PC-9 (cell line): ENCODE results near the gene AKIRIN2. TPM values are rescaled to one million over a fixed set of nuclear protein-coding genes. Genes with fewer than 3 reads are reported as not detected.
"Not testable (repeated sequence)": the region's sequence is repeated elsewhere in the genome, so short reads cannot be mapped to it uniquely, and the experiment has no call there.

Source experiments
- BruUV-seq: library from RNA; stranded (reverse); fragments of 400-500 nt; replicated peaks from 2 replicates; lab custom pipeline; 2021; lab: Mats Ljungman, UMichigan
- CTCF ChIA-PET: fragments of 300-600 bp; sonication (Branson Sonifier 250); formaldehyde crosslinking; loops from one replicate; lab custom pipeline; 2022; ENCODE audit warnings: antibody characterized with exemption; lab: Charles Lee
- POLR2A ChIA-PET: fragments of 300-600 bp; sonication (Branson Sonifier 250); formaldehyde crosslinking; loops from one replicate; lab custom pipeline; 2022; ENCODE audit warnings: antibody characterized with exemption; ENCODE audit not compliant: unreplicated experiment; lab: Charles Lee
- DNase-seq, 2 experiments: peaks; one replicate each; pipeline versions ENCODE4 v3.0.0 to v3.0.0-alpha.2; 2015 to 2022; ENCODE audit warnings: mixed read lengths in 1 of 2
- H2AFZ ChIP-seq: fragments of 200-600 bp; sonication (generic); 2 replicates; pipeline ENCODE4 v1.8.1; 2017; ENCODE audit warnings: antibody characterized with exemption
- H3F3A ChIP-seq: fragments of 200-600 bp; sonication (generic); 2 replicates; pipeline ENCODE4 v1.8.1; 2017; ENCODE audit warnings: antibody characterized with exemption, mild to moderate bottlenecking, low read depth; ENCODE audit not compliant: insufficient read depth
- H3K27ac ChIP-seq: fragments of 200-600 bp; sonication (generic); 2 replicates; pipeline ENCODE4 v1.6.1; 2016; ENCODE audit warnings: mixed run types
- H3K27me3 ChIP-seq: fragments of 200-600 bp; sonication (generic); 2 replicates; pipeline ENCODE4 v1.6.1; 2016; ENCODE audit warnings: low read depth, mixed run types; ENCODE audit not compliant: insufficient read depth
- H3K36me3 ChIP-seq: fragments of 200-600 bp; sonication (generic); 2 replicates; pipeline ENCODE4 v1.6.1; 2016; ENCODE audit warnings: low read depth, mixed run types
- H3K4me1 ChIP-seq: fragments of 200-600 bp; sonication (generic); replicated peaks from 2 replicates; pipeline ENCODE4 v1.6.1; 2016; ENCODE audit warnings: mixed run types; ENCODE audit not compliant: insufficient read depth
- H3K4me2 ChIP-seq: fragments of 200-600 bp; sonication (generic); 2 replicates; pipeline ENCODE4 v1.6.1; 2017; ENCODE audit warnings: mixed run types
- H3K4me3 ChIP-seq: fragments of 200-600 bp; sonication (generic); 2 replicates; pipeline ENCODE4 v1.6.1; 2016; ENCODE audit warnings: mixed run types
- H3K79me2 ChIP-seq: fragments of 200-600 bp; sonication (generic); 2 replicates; pipeline ENCODE4 v1.6.1; 2017; ENCODE audit warnings: low read depth, mixed run types
- H3K9me2 ChIP-seq: fragments of 200-600 bp; sonication (generic); 2 replicates; pipeline ENCODE4 v1.8.1; 2017; ENCODE audit warnings: mild to moderate bottlenecking; ENCODE audit not compliant: insufficient read depth
- H3K9me3 ChIP-seq: fragments of 200-600 bp; sonication (generic); 2 replicates; pipeline ENCODE4 v1.8.1; 2016; ENCODE audit warnings: low read depth; ENCODE audit not compliant: insufficient read depth
- H4K20me1 ChIP-seq: fragments of 200-600 bp; sonication (generic); 2 replicates; pipeline ENCODE4 v1.8.1; 2017; ENCODE audit not compliant: insufficient read depth
- CTCF ChIP-seq: fragments of 200-600 bp; sonication (generic); conservative IDR thresholded peaks from 2 replicates; pipeline ENCODE4 v1.6.1; 2017; ENCODE audit warnings: mixed run types, antibody characterized with exemption, mild to moderate bottlenecking, moderate library complexity
- EZH2 ChIP-seq: fragments of 200-600 bp; sonication (generic); IDR thresholded peaks from 2 replicates; pipeline ENCODE4 v1.8.0; 2017; ENCODE audit warnings: antibody characterized with exemption, low read depth
- intact Hi-C: fragments of 100-400 bp; cut with micrococcal nuclease; formaldehyde crosslinking; loops from one replicate; pipeline ENCODE4 v1.10.0; 2022; ENCODE audit not compliant: unreplicated experiment
- total RNA-seq: library from RNA; stranded (reverse); gene quantifications from 2 replicates; pipeline ENCODE4 v1.2.3, GENCODE V29; 2021

Gene AKIRIN2
- total RNA-seq, 1 experiment from 2014 or later = 48.3 TPM

- peaks cover 100% of the 10 kb centered on the region for H3K79me2 ChIP-seq
- no peaks in the 10 kb centered on the region for H3K9me3 ChIP-seq
- H3K4me1 ChIP-seq = 0 out of 2 replicates have a peak, but pooled peaks cover 10% of the 10 kb centered on the region
- no peak overlapping the region for H3K4me3 ChIP-seq
- no peak overlapping the region for H3K27ac ChIP-seq
- H3F3A ChIP-seq = no peaks in the 10 kb centered on the region
- no peak overlapping the region for H2AFZ ChIP-seq
- intact Hi-C loops = no loop called here
- TF ChIP-seq CTCF (no peak), EZH2 (no peak)
- no peak overlapping the region for H3K4me2 ChIP-seq
- no TSS peak for BruUV-seq
- peaks cover 69% of the 10 kb centered on the region for H4K20me1 ChIP-seq
- CTCF ChIA-PET = no interaction called here
- POLR2A ChIA-PET = no interaction called here
- H3K9me2 ChIP-seq = no peaks in the 10 kb centered on the region
- no peak for DNase-seq
- no peaks in the 10 kb centered on the region for H3K27me3 ChIP-seq
- H3K36me3 ChIP-seq = no peaks in the 10 kb centered on the region; the same call in 1 of the 2 replicates
These were observed 9.9 kb downstream of the AKIRIN2 start for GRCh38 chr6:87692086-87692485.

GRCh38 chr6:87690441-87690840, 11.6 kb downstream of the AKIRIN2 start:
- Histone ChIP-seq H3K79me2 (peaks cover 100% of the 10 kb centered on the region), H3K9me3 (no peaks in the 10 kb centered on the region), H3K27ac (no peak overlapping the region), H3K27me3 (no peaks in the 10 kb centered on the region), H4K20me1 (peaks cover 63% of the 10 kb centered on the region), H3K4me2 (no peak overlapping the region), H2AFZ (no peak overlapping the region), H3K9me2 (no peaks in the 10 kb centered on the region), H3K4me1 (0 out of 2 replicates have a peak, but pooled peaks cover 10% of the 10 kb centered on the region), H3K36me3 (no peaks in the 10 kb centered on the region; the same call in 1 of the 2 replicates), H3F3A (no peaks in the 10 kb centered on the region), H3K4me3 (no peak overlapping the region)
- ChIA-PET CTCF (no interaction called here), POLR2A (no interaction called here)
- no peak for DNase-seq
- no TSS peak for BruUV-seq
- TF ChIP-seq CTCF (no peak), EZH2 (no peak)
- intact Hi-C loops = no loop called here

GRCh38 chr6:87687893-87688292, 14.1 kb downstream of the AKIRIN2 start:
- POLR2A ChIA-PET = interaction anchor here (0.6 to 0.7 kb wide), 3 partner anchors 11 to 18 kb away, joined by 3 to 9 read pairs (median 6); no protein-coding TSS in a partner anchor
- H2AFZ ChIP-seq, BruUV-seq, H3K4me3 ChIP-seq, H3K9me3 ChIP-seq, H3K9me2 ChIP-seq, intact Hi-C loops, H3K36me3 ChIP-seq, H3K27ac ChIP-seq, CTCF ChIA-PET, H3K4me1 ChIP-seq, DNase-seq, H3K4me2 ChIP-seq, H3K27me3 ChIP-seq, H3F3A ChIP-seq: not testable (repeated sequence)
- Histone ChIP-seq H4K20me1 (peaks cover 71% of the 10 kb centered on the region), H3K79me2 (peaks cover 100% of the 10 kb centered on the region)

GRCh38 chr6:87687296-87687695, 14.7 kb downstream of the AKIRIN2 start:
- Histone ChIP-seq H3F3A (peaks cover 4% of the 10 kb centered on the region; the same call in 1 of the 2 replicates), H3K79me2 (peaks cover 100% of the 10 kb centered on the region), H3K9me2 (no peaks in the 10 kb centered on the region), H4K20me1 (peaks cover 71% of the 10 kb centered on the region), H3K4me2 (no peak overlapping the region), H3K36me3 (no peaks in the 10 kb centered on the region), H2AFZ (no peak overlapping the region), H3K4me1 (no peaks in the 10 kb centered on the region), H3K9me3 (no peaks in the 10 kb centered on the region), H3K4me3 (no peak overlapping the region), H3K27ac (no peak overlapping the region), H3K27me3 (no peaks in the 10 kb centered on the region)
- intact Hi-C loops = no loop called here
- no peak for DNase-seq
- ChIA-PET POLR2A (interaction anchor here (0.6 to 0.7 kb wide), 3 partner anchors 15 to 50 kb away, joined by 3 to 10 read pairs (median 6); no protein-coding TSS in a partner anchor), CTCF (interaction anchor here (0.6 kb wide), 1 partner anchor 215 kb away, joined by 3 read pairs; the partner anchor contains the start of gene SLC35A1)
- TF ChIP-seq CTCF = no peak
- no peak for TF ChIP-seq EZH2
- BruUV-seq = no TSS peak

- BruUV-seq, H3F3A ChIP-seq, H3K36me3 ChIP-seq, H3K9me2 ChIP-seq, H3K27ac ChIP-seq, H3K4me2 ChIP-seq, H3K27me3 ChIP-seq, H2AFZ ChIP-seq, DNase-seq, H3K9me3 ChIP-seq, H3K4me3 ChIP-seq, intact Hi-C loops, POLR2A ChIA-PET, H3K4me1 ChIP-seq: not testable (repeated sequence)
- peaks cover 71% of the 10 kb centered on the region for H4K20me1 ChIP-seq
- CTCF ChIA-PET = interaction anchor here (0.6 to 0.7 kb wide), 2 partner anchors 10 to 214 kb away, joined by 3 read pairs; partner anchors contain the start of gene SLC35A1
- H3K79me2 ChIP-seq = peaks cover 100% of the 10 kb centered on the region
These were observed 15.3 kb downstream of the AKIRIN2 start for GRCh38 chr6:87686636-87687205.
